B cell (primary cell): ENCODE data around the gene OGG1. TPM values are rescaled to one million over a fixed set of nuclear protein-coding genes. Genes with fewer than 3 reads are reported as not detected.

Experiments
- ATAC-seq: fragments of 200-7000 bp; cut with Tn5 transposase; one replicate; pipeline ENCODE4 v1.10.0; 2021; ENCODE audit warnings: low read depth, mild to moderate bottlenecking, moderate number of reproducible peaks, moderate library complexity
- CTCF ChIA-PET: fragments of 350-600 bp; sonication (Branson Sonifier 250); formaldehyde crosslinking; loops from one replicate; lab custom pipeline; 2021; ENCODE audit warnings: antibody characterized with exemption, inconsistent platforms; lab: Charles Lee
- POLR2A ChIA-PET: fragments of 350-600 bp; sonication (Branson Sonifier 250); formaldehyde crosslinking; loops from one replicate; lab custom pipeline; 2021; ENCODE audit warnings: antibody characterized with exemption; lab: Charles Lee
- DNase-seq: peaks from one replicate; pipeline ENCODE4 v3.0.0; 2013
- H2AFZ ChIP-seq: 2 replicates; pipeline ENCODE4 v1.6.1; 2012; ENCODE audit warnings: mild to moderate bottlenecking, low read depth, low read length; ENCODE audit not compliant: insufficient read depth, poor library complexity, severe bottlenecking
- H3K27ac ChIP-seq, 2 donors: 1 replicate in 1 of 2; 2 replicates in 1 of 2; pipeline ENCODE4 v1.5.1; 2012 to 2013; ENCODE audit warnings: low read length in 2 of 2, mild to moderate bottlenecking in 2 of 2, moderate library complexity in 1 of 2
- H3K27me3 ChIP-seq, 4 experiments: fragments of 200-600 bp in 1 of 4; sonication (generic) in 1 of 4; replicated peaks in 1 of 4; 1 replicate in 2 of 4; 2 replicates in 2 of 4; pipeline versions ENCODE4 v1.6.1 to v1.7.0; 2013 to 2016; ENCODE audit warnings: low read length in 3 of 4, mild to moderate bottlenecking in 2 of 4, mixed read lengths in 1 of 4, moderate library complexity in 1 of 4; ENCODE audit not compliant: insufficient read depth in 4 of 4, control insufficient read depth in 3 of 4; ENCODE audit errors: control extremely low read depth in 1 of 4
- H3K36me3 ChIP-seq, 2 experiments: replicated peaks in 1 of 2; 1 replicate in 1 of 2; 2 replicates in 1 of 2; pipeline versions ENCODE4 v1.6.1 to v1.7.1; 2013; ENCODE audit warnings: low read length in 1 of 2; ENCODE audit not compliant: insufficient read depth in 2 of 2, control insufficient read depth in 1 of 2; ENCODE audit errors: control extremely low read depth in 1 of 2, extremely low read depth in 1 of 2
- H3K4me1 ChIP-seq, 2 donors: fragments of 200-600 bp in 1 of 2; sonication (generic) in 1 of 2; 1 replicate in 1 of 2; 2 replicates in 1 of 2; pipeline versions ENCODE4 v1.5.1 to v1.6.1; 2013 to 2017; ENCODE audit warnings: low read length in 2 of 2; ENCODE audit not compliant: control insufficient read depth in 2 of 2, insufficient read depth in 2 of 2
- H3K4me2 ChIP-seq: replicated peaks from 2 replicates; pipeline ENCODE3; 2012; ENCODE audit warnings: mild to moderate bottlenecking, low read depth, low read length; ENCODE audit not compliant: poor library complexity, severe bottlenecking
- H3K4me3 ChIP-seq, 5 experiments: fragments of 200-600 bp in 1 of 5; sonication (generic) in 1 of 5; 1 replicate in 3 of 5; 2 replicates in 2 of 5; pipeline versions ENCODE4 v1.5.1 to v1.7.0; 2011 to 2016; ENCODE audit warnings: low read length in 4 of 5, mild to moderate bottlenecking in 4 of 5, low read depth in 2 of 5, control low read depth in 1 of 5, moderate library complexity in 1 of 5; ENCODE audit not compliant: insufficient read depth in 1 of 5; ENCODE audit errors: control extremely low read depth in 1 of 5, extremely low read depth in 1 of 5
- H3K79me2 ChIP-seq: fragments of 200-600 bp; sonication (generic); one replicate; pipeline ENCODE4 v1.6.0; 2016; ENCODE audit warnings: low read length; ENCODE audit not compliant: control insufficient read depth, insufficient read depth
- H3K9ac ChIP-seq: fragments of 200-600 bp; sonication (generic); 2 replicates; pipeline ENCODE4 v1.6.1; 2017; ENCODE audit warnings: mild to moderate bottlenecking, low read length, moderate library complexity
- H3K9me3 ChIP-seq, 3 donors: one replicate each; pipeline versions ENCODE4 v1.6.1 to v1.7.1; 2013; ENCODE audit warnings: low read length in 2 of 3; ENCODE audit not compliant: control insufficient read depth in 2 of 3, insufficient read depth in 1 of 3; ENCODE audit errors: control extremely low read depth in 1 of 3
- H4K20me1 ChIP-seq: 2 replicates; pipeline ENCODE4 v1.6.0; 2012; ENCODE audit warnings: mild to moderate bottlenecking, low read length; ENCODE audit not compliant: insufficient read depth, control insufficient read depth, poor library complexity, severe bottlenecking
- H3K27ac Mint-ChIP-seq: one replicate; pipeline ENCODE4 v1.8.0; 2021; ENCODE audit warnings: mixed read lengths
- H3K27me3 Mint-ChIP-seq: one replicate; pipeline ENCODE4 v1.8.0; 2021; ENCODE audit warnings: mixed read lengths
- H3K4me1 Mint-ChIP-seq: one replicate; pipeline ENCODE4 v1.8.0; 2021; ENCODE audit warnings: mixed read lengths
- H3K4me3 Mint-ChIP-seq: one replicate; pipeline ENCODE4 v1.8.0; 2021; ENCODE audit warnings: mixed read lengths
- H3K9me3 Mint-ChIP-seq: one replicate; pipeline ENCODE4 v1.8.0; 2022; ENCODE audit warnings: mixed read lengths; ENCODE audit not compliant: insufficient read depth
- CTCF ChIP-seq: fragments of 200-600 bp; IDR thresholded peaks from one replicate; pipeline ENCODE4 v1.8.0; 2022; ENCODE audit warnings: antibody characterized with exemption, mild to moderate bottlenecking
- EZH2 ChIP-seq: IDR thresholded peaks from 2 replicates; pipeline ENCODE4 v1.6.1; 2012; ENCODE audit warnings: borderline replicate concordance, low read depth, mild to moderate bottlenecking, moderate library complexity, low read length; ENCODE audit not compliant: insufficient read depth, poor library complexity, severe bottlenecking
- WGBS: methylation state at CpG from one replicate; pipeline ENCODE4 v1.1.5; 2013; ENCODE audit warnings: missing lambda C conversion rate; ENCODE audit not compliant: insufficient coverage; 5-methylcytosine and 5-hydroxymethylcytosine counted together
- intact Hi-C: fragments of 100-400 bp; cut with micrococcal nuclease; formaldehyde crosslinking; loops from one replicate; pipeline ENCODE4 v1.10.0; 2022
- polyA plus RNA-seq: library from polyadenylated mRNA; depleted of rRNA; stranded (reverse); fragments of >200 nt; gene quantifications from 2 replicates; pipeline ENCODE4 v1.2.3, GENCODE V29; 2012
- total RNA-seq, 2 donors: library from RNA; stranded (reverse); fragments of 120-200 nt in 1 of 2; gene quantifications; 1 replicate in 1 of 2; 2 replicates in 1 of 2; pipeline versions ENCODE4 v1.2.3 to v1.2.4, GENCODE V29; 2013 to 2022

Gene OGG1
- total and polyA plus RNA-seq, 2 donors (not counting 1 experiment from before 2014, with no cell fraction given): 45.6 to 81.6 TPM

GRCh38 chr3:9783954-9784353 lies 34.2 kb downstream of the OGG1 start:
- H3K9ac ChIP-seq: no peak overlapping the region
- intact Hi-C loops: loop anchor here (5.0 kb wide), 1 partner anchor 243 kb away; the partner anchor contains the start of gene FANCD2
- no peak overlapping the region for H3K27ac ChIP-seq
- WGBS: over 99% methylated on average over 14 of the region's 14 CpGs
- H3K27ac Mint-ChIP-seq: no peak overlapping the region
- ChIA-PET CTCF (interaction anchor here (0.9 to 2.5 kb wide), 3 partner anchors 149 to 955 kb away, joined by 3 to 8 read pairs (median 3); no protein-coding TSS in a partner anchor), POLR2A (interaction anchor here (1.0 kb wide), 1 partner anchor 11 kb away, joined by 3 read pairs; no protein-coding TSS in a partner anchor)
- no peaks in the 10 kb centered on the region for H3K27me3 Mint-ChIP-seq
- peaks cover 15% of the 10 kb centered on the region for H3K79me2 ChIP-seq
- TF ChIP-seq EZH2: no peak
- TF ChIP-seq CTCF: no peak
- H3K27me3 ChIP-seq: no peaks in the 10 kb centered on the region
- no peak overlapping the region for H2AFZ ChIP-seq
- H3K4me2 ChIP-seq: no peak overlapping the region
- no peaks in the 10 kb centered on the region for H4K20me1 ChIP-seq
- peaks cover 38 to 40% of the 10 kb centered on the region in 2 donors for H3K4me1 ChIP-seq
- ATAC-seq: no peak
- H3K4me3 ChIP-seq: no peak overlapping the region
- no peak overlapping the region for H3K4me3 Mint-ChIP-seq
- H3K36me3 ChIP-seq: peaks cover 2 to 48% of the 10 kb centered on the region in 2 experiments
- H3K9me3 Mint-ChIP-seq: no peaks in the 10 kb centered on the region
- no peak for DNase-seq
- no peaks in the 10 kb centered on the region for H3K9me3 ChIP-seq
- H3K4me1 Mint-ChIP-seq: peaks cover 41% of the 10 kb centered on the region

- Histone ChIP-seq H3K9me3 (no peaks in the 10 kb centered on the region), H3K4me2 (no peak overlapping the region), H3K27ac (no peak overlapping the region), H2AFZ (no peak overlapping the region), H3K79me2 (peaks cover 19% of the 10 kb centered on the region), H3K27me3 (no peaks in the 10 kb centered on the region), H3K9ac (no peak overlapping the region), H3K4me3 (no peak overlapping the region), H3K36me3 (peaks cover 2 to 57% of the 10 kb centered on the region in 2 experiments), H4K20me1 (no peaks in the 10 kb centered on the region), H3K4me1 (peaks cover 28 to 30% of the 10 kb centered on the region in 2 donors)
- Mint-ChIP-seq H3K4me3 (no peak overlapping the region), H3K9me3 (no peaks in the 10 kb centered on the region), H3K27me3 (no peaks in the 10 kb centered on the region), H3K27ac (no peak overlapping the region), H3K4me1 (peaks cover 33% of the 10 kb centered on the region)
- CTCF ChIA-PET: interaction anchor here (1.2 kb wide), 1 partner anchor 148 kb away, joined by 3 read pairs; no protein-coding TSS in a partner anchor
- WGBS: 100% methylated on average over 1 of the region's 4 CpGs
- DNase-seq: no peak
- POLR2A ChIA-PET: interaction anchor here (0.6 kb wide), 1 partner anchor 23 kb away, joined by 3 read pairs; no protein-coding TSS in a partner anchor
- no peak for ATAC-seq
- intact Hi-C loops: loop anchor here (5.0 kb wide), 1 partner anchor 242 kb away; the partner anchor contains the start of gene FANCD2
- no peak for TF ChIP-seq EZH2
- no peak for TF ChIP-seq CTCF
These were observed 35.2 kb downstream of the OGG1 start for GRCh38 chr3:9784965-9785364.
